SJSA1 (cell line): ENCODE measurements around the gene RAX2. TPM values are rescaled to one million over a fixed set of nuclear protein-coding genes. Genes with fewer than 3 reads are reported as not detected.

Source experiments
- DNase-seq, 2 experiments: peaks; one replicate each; pipeline ENCODE4 v3.0.0-alpha.2; 2015 to 2020; ENCODE audit warnings: low spot score in 2 of 2, low read depth in 1 of 2
- H3K27ac ChIP-seq: fragments of 250-450 bp; sonication (Bioruptor Pico); 2 replicates; pipeline ENCODE4 v1.5.1; 2020; ENCODE audit warnings: mild to moderate bottlenecking, moderate library complexity
- H3K27me3 ChIP-seq: fragments of 250-450 bp; sonication (Bioruptor Pico); replicated peaks from 2 replicates; pipeline ENCODE4 v1.5.1; 2020; ENCODE audit warnings: mild to moderate bottlenecking, moderate library complexity
- H3K36me3 ChIP-seq: fragments of 250-450 bp; sonication (Bioruptor Pico); 2 replicates; pipeline ENCODE4 v1.5.1; 2020; ENCODE audit warnings: mild to moderate bottlenecking
- H3K4me1 ChIP-seq: fragments of 250-450 bp; sonication (Bioruptor Pico); replicated peaks from 2 replicates; pipeline ENCODE4 v1.6.1; 2021; ENCODE audit warnings: mild to moderate bottlenecking
- H3K4me3 ChIP-seq: fragments of 250-450 bp; sonication (Bioruptor Pico); 2 replicates; pipeline ENCODE4 v1.5.1; 2020; ENCODE audit warnings: mild to moderate bottlenecking
- H3K9me3 ChIP-seq: fragments of 250-450 bp; sonication (Bioruptor Pico); replicated peaks from 2 replicates; pipeline ENCODE4 v1.5.1; 2020; ENCODE audit warnings: mild to moderate bottlenecking
- total RNA-seq: library from RNA; depleted of rRNA; stranded (reverse); fragments of >200 nt; shearing (Covaris generic); gene quantifications from 2 replicates; pipeline ENCODE4 v1.2.3, GENCODE V29; 2014

Gene RAX2
- total RNA-seq, 1 experiment from 2014 or later = not detected

DNA sequence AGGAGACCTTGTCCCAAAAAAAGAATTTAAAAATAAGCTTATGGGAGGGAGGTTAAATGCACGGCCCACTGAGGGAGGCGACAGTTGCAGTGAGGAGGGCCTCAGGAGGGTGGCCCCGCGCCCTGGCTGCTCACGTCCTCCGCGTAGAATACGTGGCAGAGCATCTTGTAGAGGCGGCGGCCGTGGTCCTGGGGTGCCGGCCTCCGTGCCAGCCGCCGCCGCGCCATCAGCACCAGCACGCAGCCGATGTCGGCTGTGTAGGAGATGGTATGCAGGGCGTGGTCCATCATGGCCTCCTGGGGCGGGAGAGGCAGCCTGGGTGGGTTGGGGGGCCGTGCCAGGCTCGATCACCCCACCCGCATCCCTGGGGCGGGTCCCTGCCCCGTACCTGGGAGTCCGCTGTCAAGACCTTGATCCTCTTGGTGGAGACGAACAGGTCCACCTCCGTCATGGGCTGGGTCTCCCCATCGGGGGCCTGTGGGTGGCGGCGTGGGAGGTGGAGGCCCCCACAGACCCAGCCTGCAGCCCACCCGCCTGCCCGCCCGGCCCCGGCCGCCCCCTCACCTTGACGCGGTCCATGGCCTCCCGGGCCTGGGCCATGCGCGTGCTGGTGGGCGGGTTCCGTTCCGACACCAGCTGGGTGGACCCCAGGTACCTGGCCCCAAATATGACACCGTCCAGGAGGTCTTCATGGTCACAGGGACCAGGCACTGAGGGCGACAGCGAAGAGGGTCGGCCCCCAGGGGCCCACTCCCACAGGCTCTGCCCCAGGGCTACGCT is 18.2 kb downstream of the RAX2 start:
- Histone ChIP-seq H3K27ac (no peak overlapping the region), H3K36me3 (peaks cover 22% of the 10 kb centered on the region), H3K4me1 (no peaks in the 10 kb centered on the region), H3K9me3 (no peaks in the 10 kb centered on the region), H3K4me3 (no peak overlapping the region), H3K27me3 (no peaks in the 10 kb centered on the region)
- no peak for DNase-seq

DNA sequence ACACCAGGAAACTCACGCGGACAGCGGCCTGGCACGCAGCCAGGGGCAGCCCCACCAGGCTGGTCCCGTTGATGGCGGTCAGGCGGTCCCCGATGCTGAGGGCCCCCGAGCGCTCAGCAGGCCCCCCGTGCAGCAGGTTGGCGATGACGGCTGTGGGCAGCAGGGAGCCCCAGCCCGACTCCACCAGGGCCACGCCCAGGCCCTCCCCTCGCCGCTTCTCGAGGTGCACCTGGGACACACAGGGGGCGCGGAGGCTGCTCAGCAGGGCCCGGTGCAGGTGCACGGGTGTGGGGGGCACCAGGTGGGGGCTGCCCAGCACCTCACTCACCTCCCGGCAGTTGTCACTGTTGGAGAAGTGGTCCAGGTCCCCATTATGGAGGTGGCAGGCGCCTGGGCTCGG is 19.5 kb downstream of the RAX2 start:
- H3K27me3 ChIP-seq = no peaks in the 10 kb centered on the region
- no peak overlapping the region for H3K4me3 ChIP-seq
- no peak for DNase-seq
- H3K9me3 ChIP-seq = no peaks in the 10 kb centered on the region
- peaks cover 13% of the 10 kb centered on the region for H3K36me3 ChIP-seq
- H3K27ac ChIP-seq = no peak overlapping the region
- H3K4me1 ChIP-seq = no peaks in the 10 kb centered on the region

DNA sequence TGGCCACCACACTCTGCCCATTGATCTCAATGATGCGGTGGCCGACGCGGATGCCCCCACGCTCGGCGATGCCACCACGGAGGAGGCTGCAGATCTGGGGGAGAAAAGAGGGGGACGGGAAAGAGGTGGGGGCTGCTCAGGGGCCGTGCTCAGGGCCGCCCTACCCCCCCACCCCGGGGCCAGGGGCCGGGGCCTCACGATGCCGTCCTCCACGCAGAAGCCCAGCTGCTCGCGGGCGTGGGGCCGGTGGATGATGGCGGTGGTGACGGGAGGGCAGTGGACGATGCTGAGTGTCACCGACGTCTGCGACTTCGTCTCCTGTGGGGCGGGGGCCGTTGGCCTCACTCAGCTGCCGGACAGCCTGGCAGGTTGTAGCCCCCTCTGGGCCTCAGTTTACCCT is 20.8 kb downstream of the RAX2 start:
- no peaks in the 10 kb centered on the region for H3K4me1 ChIP-seq
- no peak overlapping the region for H3K27ac ChIP-seq
- no peak overlapping the region for H3K4me3 ChIP-seq
- no peaks in the 10 kb centered on the region for H3K27me3 ChIP-seq
- no peaks in the 10 kb centered on the region for H3K9me3 ChIP-seq
- DNase-seq = no peak
- H3K36me3 ChIP-seq = peaks cover 13% of the 10 kb centered on the region

DNA sequence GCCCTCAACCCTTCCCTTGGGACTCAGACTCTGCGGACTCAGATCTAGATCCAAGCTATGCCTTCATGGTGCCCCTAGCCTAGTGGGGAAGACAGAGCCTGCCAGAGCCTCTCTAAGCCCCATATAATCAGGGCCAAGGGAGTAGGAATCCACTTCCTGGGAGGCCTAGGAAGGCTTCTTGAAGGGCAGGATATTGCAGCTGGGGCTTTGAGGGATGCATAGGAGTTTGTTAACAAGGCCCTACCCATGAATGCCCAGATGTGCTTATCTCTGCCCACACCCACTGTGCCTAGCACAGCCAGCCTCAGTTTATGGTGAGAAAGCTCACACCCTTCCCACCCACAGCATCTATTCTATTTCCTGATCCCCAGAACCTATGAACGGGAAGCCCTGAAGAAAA is 21.8 kb downstream of the RAX2 start:
- no peaks in the 10 kb centered on the region for H3K9me3 ChIP-seq
- no peaks in the 10 kb centered on the region for H3K4me1 ChIP-seq
- H3K4me3 ChIP-seq = no peak overlapping the region
- peaks cover 13% of the 10 kb centered on the region for H3K36me3 ChIP-seq
- no peak for DNase-seq
- H3K27me3 ChIP-seq = no peaks in the 10 kb centered on the region
- H3K27ac ChIP-seq = no peak overlapping the region

DNA sequence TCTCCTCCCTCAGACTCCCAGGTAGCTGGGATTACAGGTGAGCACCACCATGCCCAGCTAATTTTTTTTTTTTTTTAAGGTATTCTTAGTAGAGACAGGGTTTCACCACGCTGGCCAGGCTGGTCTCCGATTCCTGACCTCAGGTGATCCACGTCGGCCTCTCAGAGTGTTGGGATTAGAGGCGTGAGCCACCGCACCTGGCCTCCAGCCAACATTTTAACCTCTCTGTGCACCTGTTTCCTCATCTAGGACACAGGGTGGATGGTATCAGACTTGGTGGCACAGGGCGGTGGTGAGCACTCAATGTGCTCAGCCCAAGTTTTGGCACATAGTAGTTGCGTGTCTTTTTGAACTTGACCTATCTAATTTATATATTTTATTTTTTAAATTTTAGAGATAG is 23.1 kb downstream of the RAX2 start:
- Histone ChIP-seq H3K27me3 (no peaks in the 10 kb centered on the region), H3K4me1 (no peaks in the 10 kb centered on the region)
- DNase-seq = no peak

DNA sequence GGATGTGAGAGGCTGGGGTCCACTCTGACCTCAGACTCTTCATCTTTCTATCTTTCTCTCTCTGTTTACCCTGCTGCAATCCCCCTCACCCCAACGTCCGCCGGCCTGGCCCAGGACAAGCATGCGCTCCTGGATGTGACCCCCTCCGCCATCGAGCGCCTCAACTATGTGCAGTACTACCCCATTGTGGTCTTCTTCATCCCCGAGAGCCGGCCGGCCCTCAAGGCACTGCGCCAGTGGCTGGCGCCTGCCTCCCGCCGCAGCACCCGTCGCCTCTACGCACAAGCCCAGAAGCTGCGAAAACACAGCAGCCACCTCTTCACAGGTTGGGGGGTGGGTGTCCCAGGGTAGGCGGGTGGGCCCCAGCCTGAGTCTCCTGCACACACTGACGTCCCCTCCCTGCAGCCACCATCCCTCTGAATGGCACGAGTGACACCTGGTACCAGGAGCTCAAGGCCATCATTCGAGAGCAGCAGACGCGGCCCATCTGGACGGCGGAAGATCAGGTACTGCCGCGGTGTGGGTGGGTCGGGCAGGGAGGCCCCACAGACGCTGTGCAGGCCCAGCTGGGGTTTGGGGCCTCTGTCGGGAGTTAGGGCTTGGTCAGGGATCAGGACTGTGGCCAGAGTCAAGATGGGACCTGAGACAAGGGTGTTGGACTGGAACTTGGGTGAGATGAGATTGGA is 25.5 kb downstream of the RAX2 start:
- H3K4me3 ChIP-seq = no peak overlapping the region
- no peak for DNase-seq
- H3K4me1 ChIP-seq = no peaks in the 10 kb centered on the region
- no peaks in the 10 kb centered on the region for H3K9me3 ChIP-seq
- no peaks in the 10 kb centered on the region for H3K27me3 ChIP-seq
- H3K36me3 ChIP-seq = peaks cover 13% of the 10 kb centered on the region
- no peak overlapping the region for H3K27ac ChIP-seq

More for the DNA sequence above, 23.1 kb downstream of the RAX2 start:
- H3K9me3 ChIP-seq = no peaks in the 10 kb centered on the region
- no peak overlapping the region for H3K4me3 ChIP-seq
- H3K27ac ChIP-seq = no peak overlapping the region
- peaks cover 13% of the 10 kb centered on the region for H3K36me3 ChIP-seq

DNA sequence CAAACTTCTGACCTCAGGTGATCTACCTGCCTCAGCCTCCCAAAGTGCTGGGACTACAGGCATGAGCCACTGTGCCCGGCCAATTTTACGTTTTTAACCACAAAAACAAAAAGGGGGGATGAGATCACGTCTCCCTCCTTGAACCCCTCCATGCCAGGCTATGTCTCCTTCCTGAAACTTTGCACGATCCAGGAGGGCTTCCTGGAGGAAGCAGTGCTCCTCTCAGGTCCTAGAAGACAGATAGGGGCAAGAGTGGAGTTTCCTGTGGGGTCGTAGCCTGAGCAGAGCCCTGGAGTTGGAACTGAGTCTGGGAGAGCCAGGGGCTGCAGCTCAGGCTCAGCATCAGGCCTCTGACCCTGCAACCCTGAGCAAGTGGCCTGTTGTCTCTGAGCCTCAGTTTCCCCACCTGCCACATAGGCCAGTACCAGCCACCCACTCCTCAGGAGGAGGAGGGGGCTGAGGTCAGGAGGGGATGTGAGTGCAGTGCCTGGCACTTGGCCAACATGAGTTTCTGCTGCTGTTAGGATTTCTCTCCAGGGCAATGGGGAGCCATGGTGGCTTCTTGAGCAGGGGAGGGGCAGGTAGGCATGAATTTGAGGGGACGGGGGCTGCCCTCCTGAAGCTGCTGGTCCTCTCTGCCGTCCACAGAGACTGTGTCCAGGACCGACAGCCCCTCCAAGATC is 26.5 kb downstream of the RAX2 start:
- no peaks in the 10 kb centered on the region for H3K4me1 ChIP-seq
- no peak for DNase-seq
- H3K27ac ChIP-seq = no peak overlapping the region
- H3K4me3 ChIP-seq = no peak overlapping the region
- H3K27me3 ChIP-seq = no peaks in the 10 kb centered on the region
- H3K9me3 ChIP-seq = no peaks in the 10 kb centered on the region
- peaks cover 3% of the 10 kb centered on the region for H3K36me3 ChIP-seq

DNA sequence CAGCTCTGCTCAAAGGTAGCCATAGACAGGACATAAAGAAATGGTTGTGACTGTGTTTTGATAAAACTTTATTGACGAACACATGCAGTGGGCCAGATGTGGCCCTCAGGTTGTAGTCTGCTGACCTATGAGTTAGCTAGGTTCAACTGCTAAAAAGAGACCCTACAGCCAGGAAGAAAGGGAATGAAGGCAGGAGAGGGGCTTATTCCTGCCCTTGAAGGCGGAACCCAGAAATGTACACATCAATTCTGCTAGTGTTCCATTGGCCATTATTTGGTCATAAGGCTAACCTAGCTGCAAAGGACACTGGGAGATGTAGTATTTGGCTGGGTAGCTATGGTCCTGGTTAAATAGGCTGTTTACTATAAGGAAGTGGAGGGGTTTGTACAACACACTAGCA is 28.5 kb downstream of the RAX2 start:
- peaks cover 12% of the 10 kb centered on the region for H3K4me1 ChIP-seq
- no peaks in the 10 kb centered on the region for H3K9me3 ChIP-seq
- no peaks in the 10 kb centered on the region for H3K36me3 ChIP-seq
- DNase-seq = no peak
- H3K4me3 ChIP-seq = no peak overlapping the region
- no peak overlapping the region for H3K27ac ChIP-seq
- H3K27me3 ChIP-seq = no peaks in the 10 kb centered on the region

DNA sequence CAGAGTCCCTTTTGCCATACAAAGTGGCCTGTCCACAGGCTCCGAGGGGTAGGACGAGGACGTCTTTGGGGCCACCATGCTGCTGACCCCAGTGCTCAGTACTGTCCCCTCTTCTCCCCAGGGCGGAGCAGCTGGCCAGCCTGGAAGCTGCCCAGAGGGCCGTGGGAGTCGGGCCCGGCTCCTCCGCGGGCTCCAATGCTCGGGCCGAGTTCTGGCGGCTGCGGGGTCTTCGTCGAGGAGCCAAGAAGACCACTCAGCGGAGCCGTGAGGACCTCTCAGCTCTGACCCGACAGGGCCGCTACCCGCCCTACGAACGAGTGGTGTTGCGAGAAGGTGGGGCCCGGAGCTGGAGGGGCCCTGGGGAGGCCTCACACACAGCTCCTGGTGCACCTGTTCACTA is 31.6 kb downstream of the RAX2 start:
- Histone ChIP-seq H3K9me3 (no peaks in the 10 kb centered on the region), H3K4me1 (peaks cover 12% of the 10 kb centered on the region), H3K36me3 (no peaks in the 10 kb centered on the region), H3K27me3 (no peaks in the 10 kb centered on the region), H3K4me3 (no peak overlapping the region), H3K27ac (no peak overlapping the region)
- no peak for DNase-seq

DNA sequence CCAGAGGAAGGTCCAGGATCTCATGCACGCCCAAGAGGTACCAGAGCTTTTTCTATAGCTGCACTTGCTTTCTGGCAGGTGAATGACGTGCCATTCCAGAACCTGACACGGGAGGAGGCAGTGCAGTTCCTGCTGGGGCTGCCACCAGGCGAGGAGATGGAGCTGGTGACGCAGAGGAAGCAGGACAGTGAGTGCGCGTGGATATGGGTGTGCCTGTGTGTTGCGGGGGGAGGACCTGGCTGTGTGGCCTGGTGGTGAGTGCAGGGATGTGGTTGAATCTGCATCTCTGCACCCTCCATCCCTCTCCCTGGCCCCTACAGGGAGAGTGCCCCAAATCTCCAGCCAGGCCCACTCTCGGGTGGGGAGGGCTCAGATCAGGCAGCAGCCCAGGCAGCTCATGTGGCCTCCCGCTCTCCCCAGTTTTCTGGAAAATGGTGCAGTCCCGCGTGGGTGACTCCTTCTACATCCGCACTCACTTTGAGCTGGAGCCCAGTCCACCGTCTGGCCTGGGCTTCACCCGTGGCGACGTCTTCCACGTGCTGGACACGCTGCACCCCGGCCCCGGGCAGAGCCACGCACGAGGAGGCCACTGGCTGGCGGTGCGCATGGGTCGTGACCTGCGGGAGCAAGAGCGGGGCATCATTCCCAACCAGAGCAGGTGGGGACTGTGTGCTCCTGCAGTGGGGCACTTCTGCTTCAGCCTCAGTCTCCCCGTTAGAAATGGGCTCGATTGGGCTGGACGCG is 33.4 kb downstream of the RAX2 start:
- Histone ChIP-seq H3K27me3 (no peaks in the 10 kb centered on the region), H3K9me3 (no peaks in the 10 kb centered on the region), H3K27ac (no peak overlapping the region), H3K36me3 (no peaks in the 10 kb centered on the region), H3K4me1 (peaks cover 12% of the 10 kb centered on the region), H3K4me3 (no peak overlapping the region)
- no peak for DNase-seq

DNA sequence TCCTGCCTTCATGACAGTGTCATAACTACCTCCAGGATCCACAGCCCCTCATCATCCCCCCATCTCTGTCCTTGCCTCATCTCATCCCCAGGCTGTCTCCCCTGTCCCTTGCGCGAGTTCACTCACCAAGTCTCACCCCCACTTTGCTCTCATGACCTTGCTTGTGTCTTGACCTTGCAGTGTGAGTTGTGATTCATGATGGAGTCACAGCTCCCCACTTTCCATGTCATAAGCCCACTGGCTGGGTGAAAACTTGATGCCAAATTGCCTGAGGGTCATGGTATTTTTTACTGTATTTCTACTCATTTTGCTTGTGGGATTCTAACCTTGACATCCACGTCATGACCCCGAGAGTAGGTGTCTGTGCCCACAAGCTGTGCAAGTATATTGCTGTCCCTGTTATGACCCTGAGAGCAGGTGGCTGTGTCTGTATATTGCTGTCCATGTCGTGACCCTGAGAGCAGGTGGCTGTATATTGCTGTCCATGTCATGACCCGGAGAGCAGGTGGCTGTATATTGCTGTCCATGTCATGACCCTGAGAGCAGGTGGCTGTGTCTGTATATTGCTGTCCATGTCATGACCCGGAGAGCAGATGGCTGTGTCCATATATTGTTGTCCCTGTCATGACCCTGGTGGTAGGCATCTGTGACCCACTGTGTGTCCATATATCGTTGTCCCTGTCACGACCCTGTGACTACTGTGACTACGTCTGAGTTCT is 34.4 kb downstream of the RAX2 start:
- H3K9me3 ChIP-seq = no peaks in the 10 kb centered on the region
- H3K4me3 ChIP-seq = no peak overlapping the region
- H3K4me1 ChIP-seq = peaks cover 12% of the 10 kb centered on the region
- DNase-seq = no peak
- H3K27me3 ChIP-seq = no peaks in the 10 kb centered on the region
- no peak overlapping the region for H3K27ac ChIP-seq
- H3K36me3 ChIP-seq = no peaks in the 10 kb centered on the region

DNA sequence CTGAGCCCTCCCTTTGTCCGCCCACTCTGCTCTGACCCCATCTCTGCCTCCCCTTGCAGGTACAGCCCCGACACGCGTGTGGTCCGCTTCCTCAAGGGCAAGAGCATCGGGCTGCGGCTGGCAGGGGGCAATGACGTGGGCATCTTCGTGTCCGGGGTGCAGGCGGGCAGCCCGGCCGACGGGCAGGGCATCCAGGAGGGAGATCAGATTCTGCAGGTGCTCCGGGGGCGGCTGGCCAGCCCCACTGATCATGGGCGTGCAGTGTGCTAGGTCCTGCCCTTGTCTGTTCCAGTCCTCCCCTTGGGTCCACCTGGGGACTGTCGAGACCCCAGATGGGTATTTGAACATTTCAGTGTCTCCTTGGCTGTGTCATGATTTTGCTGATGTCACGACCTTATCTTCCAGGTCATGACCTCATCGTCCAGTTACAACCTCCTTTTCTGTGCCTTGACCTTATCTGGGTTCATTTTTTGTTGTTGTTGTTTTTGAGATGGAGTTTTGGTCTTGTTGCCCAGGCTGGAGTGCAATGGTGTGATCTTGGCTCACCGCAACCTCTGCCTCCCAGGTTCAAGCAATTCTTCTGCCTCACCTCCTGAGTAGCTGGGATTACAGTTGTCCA is 35.8 kb downstream of the RAX2 start:
- Histone ChIP-seq H3K9me3 (no peaks in the 10 kb centered on the region), H3K27me3 (no peaks in the 10 kb centered on the region), H3K36me3 (no peaks in the 10 kb centered on the region), H3K4me3 (no peak overlapping the region), H3K27ac (no peak overlapping the region), H3K4me1 (peaks cover 12% of the 10 kb centered on the region)
- no peak for DNase-seq

DNA sequence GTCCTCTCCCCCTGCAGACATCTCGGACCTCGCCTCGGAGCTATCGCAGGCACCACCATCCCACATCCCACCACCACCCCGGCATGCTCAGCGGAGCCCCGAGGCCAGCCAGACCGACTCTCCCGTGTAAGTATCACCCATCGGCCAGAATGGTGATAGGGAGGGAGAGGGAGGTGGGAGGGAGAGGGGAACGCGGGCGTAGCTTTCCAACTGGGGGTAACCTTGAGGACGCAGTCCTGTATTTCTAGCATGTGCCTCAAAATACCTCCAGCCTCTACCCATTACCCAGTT is 37.8 kb downstream of the RAX2 start:
- H3K27ac ChIP-seq = no peak overlapping the region

More for the DNA sequence above, 37.8 kb downstream of the RAX2 start:
- Histone ChIP-seq H3K4me1 (peaks cover 6% of the 10 kb centered on the region), H3K36me3 (no peaks in the 10 kb centered on the region), H3K27me3 (no peaks in the 10 kb centered on the region), H3K4me3 (no peak overlapping the region), H3K9me3 (no peaks in the 10 kb centered on the region)
- no peak for DNase-seq
